H1 (cell line): ENCODE data around the gene TBC1D2.

Experiments
- ATF2 ChIP-seq: IDR thresholded peaks from 2 replicates; pipeline ENCODE4 v1.6.1; 2012; ENCODE audit warnings: low read length, inconsistent platforms
- CTCF ChIP-seq, 3 experiments: IDR thresholded peaks; 1 replicate in 2 of 3; 2 replicates in 1 of 3; pipeline versions ENCODE4 v1.5.1 to v1.6.1; 2011; ENCODE audit warnings: low read length in 3 of 3, mild to moderate bottlenecking in 3 of 3, inconsistent platforms in 2 of 3, low read depth in 1 of 3, moderate library complexity in 1 of 3; ENCODE audit not compliant: insufficient read depth in 1 of 3; ENCODE audit errors: control extremely low read depth in 1 of 3
- EP300 ChIP-seq, 2 experiments: IDR thresholded peaks; 1 replicate in 1 of 2; 2 replicates in 1 of 2; pipeline ENCODE4 v1.6.1; 2011 to 2012; ENCODE audit warnings: low read depth in 2 of 2, low read length in 2 of 2, mild to moderate bottlenecking in 2 of 2, borderline replicate concordance in 1 of 2, inconsistent platforms in 1 of 2, moderate library complexity in 1 of 2
- FOSL1 ChIP-seq: IDR thresholded peaks from 2 replicates; pipeline ENCODE4 v1.6.1; 2011; ENCODE audit warnings: mild to moderate bottlenecking, low read depth, low read length, moderate library complexity; ENCODE audit not compliant: insufficient read depth
- MAX ChIP-seq: IDR thresholded peaks from 2 replicates; pipeline ENCODE4 v1.6.1; 2012; ENCODE audit warnings: inconsistent platforms
- POLR2AphosphoS5 ChIP-seq: IDR thresholded peaks from 2 replicates; pipeline ENCODE4 v1.6.1; 2011; ENCODE audit warnings: low read depth, low read length
- SRF ChIP-seq: IDR thresholded peaks from 2 replicates; pipeline ENCODE4 v1.6.1; 2011; ENCODE audit warnings: mild to moderate bottlenecking, low read depth, low read length, moderate library complexity
- TF ChIP-seq, protein P1 (sequence below): IDR thresholded peaks from 2 replicates; pipeline ENCODE4 v1.6.1; 2012; ENCODE audit warnings: inconsistent platforms

GRCh38 chr9:98222885-98223691 is 32.4 kb downstream of the TBC1D2 start:
- TF ChIP-seq CTCF (IDR thresholded peaks at IDR 0.05; ENCODE audit: control extremely low read depth in 1 of 3, insufficient read depth in 1 of 3, low read depth in 1 of 3, low read length in 3 of 3) (no peak), EP300 (IDR thresholded peaks at IDR 0.05; ENCODE audit: borderline replicate concordance in 1 of 2, low read depth in 2 of 2, low read length in 2 of 2) (no peak), MAX (no peak), FOSL1 (no peak), SRF (no peak), ATF2 (no peak), POLR2AphosphoS5 (no peak)
- TF ChIP-seq, protein P1, sequence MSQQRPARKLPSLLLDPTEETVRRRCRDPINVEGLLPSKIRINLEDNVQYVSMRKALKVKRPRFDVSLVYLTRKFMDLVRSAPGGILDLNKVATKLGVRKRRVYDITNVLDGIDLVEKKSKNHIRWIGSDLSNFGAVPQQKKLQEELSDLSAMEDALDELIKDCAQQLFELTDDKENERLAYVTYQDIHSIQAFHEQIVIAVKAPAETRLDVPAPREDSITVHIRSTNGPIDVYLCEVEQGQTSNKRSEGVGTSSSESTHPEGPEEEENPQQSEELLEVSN: no peak
